A549 (cell line): ENCODE measurements around the gene TCEA2. TPM values are rescaled to one million over a fixed set of nuclear protein-coding genes. Genes with fewer than 3 reads are reported as not detected.
A peak's percentile ranks its signal among the peaks of the same experiment; 100 is the strongest.

Source experiments
- ATAC-seq, 2 experiments: fragments of 200-7000 bp in 1 of 2; fragments of >200 bp in 1 of 2; cut with Nextera tagmentation in 1 of 2; cut with Tn5 transposase in 1 of 2; 3 replicates each; pipeline versions ENCODE4 v1.8.0 to v1.9.1; 2018 to 2020; ENCODE audit warnings: mild to moderate bottlenecking in 1 of 2, moderate library complexity in 1 of 2
- CTCF ChIA-PET: fragments of 300-600 bp; sonication (Branson Sonifier 250); formaldehyde crosslinking; extraction: SDS; loops from one replicate; lab custom pipeline; 2021; ENCODE audit warnings: antibody characterized with exemption, inconsistent platforms; lab: Yijun Ruan, JAX
- POLR2A ChIA-PET: fragments of 350-600 bp; formaldehyde crosslinking; extraction: SDS; loops from one replicate; lab custom pipeline; 2021; ENCODE audit warnings: antibody characterized with exemption, inconsistent platforms; lab: Yijun Ruan, JAX
- DNase-seq, 2 experiments: peaks; one replicate each; pipeline versions ENCODE4 v3.0.0 to v3.0.0-alpha.2; 2011 to 2016; ENCODE audit warnings: low read depth in 1 of 2, low spot score in 1 of 2
- FAIRE-seq: peaks from 2 replicates; lab custom pipeline; 2011; peaks lifted over from hg19 to GRCh38; lab: Jason Lieb, UNC
- H3K27ac ChIP-seq, 2 experiments: fragments of >200 bp; sonication (Bioruptor Twin); formaldehyde crosslinking; 3 replicates each; pipeline ENCODE4 v1.5.1; 2016 to 2017
- H3K4me1 ChIP-seq: fragments of >200 bp; sonication (Bioruptor Twin); formaldehyde crosslinking; 3 replicates; pipeline ENCODE4 v1.6.1; 2016
- H3K4me2 ChIP-seq: fragments of >200 bp; sonication (Bioruptor Twin); formaldehyde crosslinking; 3 replicates; pipeline ENCODE4 v1.6.1; 2016
- H3K4me3 ChIP-seq: fragments of >200 bp; sonication (Bioruptor Twin); formaldehyde crosslinking; 3 replicates; pipeline ENCODE4 v1.5.1; 2016
- H3K9me3 ChIP-seq: fragments of >200 bp; sonication (Bioruptor Twin); formaldehyde crosslinking; 3 replicates; pipeline ENCODE4 v1.6.1; 2016
- BHLHE40 ChIP-seq: IDR thresholded peaks from 2 replicates; pipeline ENCODE4 v1.6.1; 2012; ENCODE audit warnings: low read depth, low read length, inconsistent platforms
- CHD2 ChIP-seq: fragments of 150-350 bp; IDR thresholded peaks from 2 replicates; pipeline ENCODE4 v1.6.1; 2014; ENCODE audit warnings: low read length; ENCODE audit not compliant: partially characterized antibody
- ESRRA ChIP-seq: fragments of 150-350 bp; IDR thresholded peaks from 2 replicates; pipeline ENCODE4 v1.6.1; 2014; ENCODE audit warnings: mild to moderate bottlenecking, low read length, borderline replicate concordance
- FOSB ChIP-seq: fragments of 250-450 bp; sonication (Bioruptor Pico); IDR thresholded peaks from 2 replicates; pipeline ENCODE4 v1.5.0; 2020; ENCODE audit warnings: mild to moderate bottlenecking, moderate library complexity
- FOXS1 ChIP-seq: fragments of 250-450 bp; sonication (Bioruptor Pico); IDR thresholded peaks from 2 replicates; pipeline ENCODE4 v1.5.0; 2020; ENCODE audit warnings: mild to moderate bottlenecking, moderate library complexity
- HDAC2 ChIP-seq: fragments of 200-600 bp; sonication (generic); IDR thresholded peaks from 2 replicates; pipeline ENCODE4 v1.6.1; 2016
- HOXA7 ChIP-seq: fragments of 250-450 bp; sonication (Bioruptor Pico); IDR thresholded peaks from 2 replicates; pipeline ENCODE4 v1.5.0; 2020; ENCODE audit warnings: mild to moderate bottlenecking, moderate library complexity
- JUNB ChIP-seq: fragments of >200 bp; sonication (Bioruptor Twin); formaldehyde crosslinking; IDR thresholded peaks from 2 replicates; pipeline ENCODE4 v1.6.1; 2016
- KDM1A ChIP-seq: fragments of 200-600 bp; sonication (generic); IDR thresholded peaks from 2 replicates; pipeline ENCODE4 v1.6.1; 2016; ENCODE audit warnings: low read depth, mild to moderate bottlenecking
- PHF8 ChIP-seq: fragments of 200-600 bp; sonication (generic); IDR thresholded peaks from 2 replicates; pipeline ENCODE4 v1.6.1; 2016; ENCODE audit warnings: low read depth, mild to moderate bottlenecking, antibody characterized with exemption, moderate library complexity, borderline replicate concordance
- POLR2A ChIP-seq: IDR thresholded peaks from 2 replicates; pipeline ENCODE4 v1.6.1; 2012; ENCODE audit warnings: mild to moderate bottlenecking, low read length
- RAD21 ChIP-seq, 2 experiments: fragments of >200 bp in 1 of 2; sonication (Bioruptor Twin) in 1 of 2; formaldehyde crosslinking in 1 of 2; IDR thresholded peaks in 1 of 2; conservative IDR thresholded peaks in 1 of 2; 2 replicates in 1 of 2; 3 replicates in 1 of 2; pipeline ENCODE4 v1.6.1; 2012 to 2018; ENCODE audit warnings: inconsistent platforms in 1 of 2
- RARB ChIP-seq: fragments of 250-450 bp; sonication (Bioruptor Pico); IDR thresholded peaks from 2 replicates; pipeline ENCODE4 v1.8.0; 2021; ENCODE audit warnings: mild to moderate bottlenecking, moderate library complexity
- RCOR1 ChIP-seq: fragments of 150-350 bp; IDR thresholded peaks from 2 replicates; pipeline ENCODE4 v1.6.1; 2014; ENCODE audit warnings: antibody characterized with exemption, low read length, low read depth
- REST ChIP-seq: fragments of 200-600 bp; sonication (generic); IDR thresholded peaks from 2 replicates; pipeline ENCODE4 v1.6.1; 2016; ENCODE audit warnings: antibody characterized with exemption, mild to moderate bottlenecking, moderate library complexity
- RFX5 ChIP-seq: fragments of 450-650 bp; IDR thresholded peaks from 2 replicates; pipeline ENCODE4 v1.7.1; 2014; ENCODE audit warnings: antibody characterized with exemption, mild to moderate bottlenecking, moderate library complexity
- USF2 ChIP-seq: fragments of 450-650 bp; IDR thresholded peaks from 2 replicates; pipeline ENCODE4 v1.6.1; 2014; ENCODE audit warnings: antibody characterized with exemption
- ZC3H11A ChIP-seq: fragments of 450-650 bp; IDR thresholded peaks from 2 replicates; pipeline ENCODE4 v1.6.1; 2014; ENCODE audit warnings: antibody characterized with exemption, mild to moderate bottlenecking
- ZFP36 ChIP-seq: fragments of 450-650 bp; IDR thresholded peaks from 2 replicates; pipeline ENCODE4 v1.6.1; 2014; ENCODE audit warnings: borderline replicate concordance; ENCODE audit not compliant: partially characterized antibody
- ZSCAN20 ChIP-seq: fragments of 250-450 bp; sonication (Bioruptor Pico); IDR thresholded peaks from 2 replicates; pipeline ENCODE4 v1.8.0; 2022; ENCODE audit warnings: mild to moderate bottlenecking, moderate library complexity
- WGBS: methylation state at CpG from one replicate; pipeline ENCODE4 v1.1.6; 2017; ENCODE audit errors: missing lambda C conversion rate; 5-methylcytosine and 5-hydroxymethylcytosine counted together
- polyA plus RNA-seq, 4 experiments: library from polyadenylated mRNA; depleted of rRNA in 3 of 4; stranded (reverse); fragments of >200 nt; fragmentation: RNase III in 1 of 4; extraction: RNeasy Plus Mini Kit Qiagen cat#74134 plus additional on column Dnase treatment in 1 of 4; gene quantifications; 2 replicates in 3 of 4; 3 replicates in 1 of 4; pipeline ENCODE4 v1.2.3, GENCODE V29; 2011 to 2017
- TF ChIP-seq, protein P1 (sequence below): fragments of >200 bp; sonication (Bioruptor Twin); formaldehyde crosslinking; IDR thresholded peaks from 3 replicates; pipeline ENCODE4 v1.5.1; 2016

Gene TCEA2
- polyA plus RNA-seq, 2 of the 4 experiments (the other 2 are of a cell fraction), result 11.2 to 29.8 TPM

GRCh38 chr20:64119301-64119680 is 56.3 kb downstream of the TCEA2 start:
- Histone ChIP-seq H3K9me3 (peaks cover 2% of the 10 kb centered on the region; the same call in 1 of the 3 replicates), H3K4me2 (no peak overlapping the region), H3K4me3 (no peak overlapping the region), H3K27ac (no peak overlapping the region), H3K4me1 (no peaks in the 10 kb centered on the region)
- POLR2A ChIA-PET, result no interaction called here
- DNase-seq, result peak in 1 of 2 experiments; percentile 48
- TF ChIP-seq RCOR1 (no peak), ZSCAN20 (CRISPR knock-in tag) (no peak), ZFP36 (no peak), RARB (CRISPR knock-in tag) (no peak), ESRRA (no peak)
- FAIRE-seq, result no peak
- 74% methylated on average over 8 of the region's 8 CpGs for WGBS
- CTCF ChIA-PET, result interaction anchor here (0.8 to 5.8 kb wide), 20 partner anchors 10 to 581 kb away, joined by 3 to 121 read pairs (median 8); partner anchors contain the start of genes LKAAEAR1, NPBWR2, OPRL1 and PTK6
- peak; percentile 21 to 43; a peak in 3 of 6 replicates for ATAC-seq

DNA sequence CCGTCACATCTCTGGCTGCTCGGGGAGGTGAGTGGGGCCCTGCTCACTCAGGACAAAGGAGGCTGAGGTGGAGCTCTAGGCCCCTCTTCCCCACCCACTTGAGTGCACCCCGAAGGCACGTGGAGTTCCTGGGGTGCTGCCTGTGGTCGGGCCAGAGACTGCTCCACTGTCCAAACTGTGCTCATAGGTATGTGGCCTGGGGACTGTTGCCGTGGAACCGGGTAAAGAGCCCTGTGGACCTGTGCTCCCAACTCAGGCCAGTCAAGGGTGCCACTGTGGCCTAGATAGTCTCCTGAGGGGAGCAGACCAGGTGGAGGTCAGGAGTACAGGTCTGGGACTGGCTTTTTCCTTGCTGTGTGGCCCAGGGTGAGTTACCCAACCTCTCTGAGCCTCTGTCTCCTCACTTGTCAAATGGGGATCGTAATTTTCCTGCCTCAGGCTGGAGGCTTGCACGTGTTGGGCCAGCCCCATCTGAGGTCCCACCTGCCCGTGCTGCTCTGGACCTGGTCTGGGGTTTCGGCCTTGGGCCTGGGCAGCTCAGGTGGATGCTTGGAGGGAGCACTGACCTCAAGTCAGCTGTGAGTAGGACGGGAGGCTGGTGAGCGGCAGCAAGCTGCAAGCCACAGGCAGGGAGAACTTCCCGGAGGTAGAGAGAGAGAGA is 56.8 kb downstream of the TCEA2 start:
- 56% methylated on average over 10 of the region's 14 CpGs for WGBS
- no peak for TF ChIP-seq RARB (CRISPR knock-in tag)
- peak; percentile 66 for TF ChIP-seq ZFP36
- no peak for TF ChIP-seq BHLHE40
- TF ChIP-seq ZSCAN20 (CRISPR knock-in tag), result no peak
- no peak for TF ChIP-seq USF2
- no peak for TF ChIP-seq ZC3H11A
- 0 out of 2 replicates have a peak, but pooled peaks have one; percentile 61 for TF ChIP-seq KDM1A
- TF ChIP-seq JUNB, result no peak
- TF ChIP-seq HDAC2, result no peak
- no peak for TF ChIP-seq REST
- no peak for FAIRE-seq
- ChIA-PET POLR2A (no interaction called here), CTCF (interaction anchor here (0.5 to 5.8 kb wide), 38 partner anchors 9 to 582 kb away, joined by 3 to 121 read pairs (median 6); partner anchors contain the start of genes LKAAEAR1, NPBWR2, OPRL1 and PRPF6)
- H3K4me3 ChIP-seq, result no peak overlapping the region
- ATAC-seq, result peak; percentile 16 to 39; a peak in 4 of 6 replicates
- no peak for DNase-seq
- peaks cover 2% of the 10 kb centered on the region; the same call in 1 of the 3 replicates for H3K9me3 ChIP-seq
- H3K4me2 ChIP-seq, result 0 out of 3 replicates have a peak overlapping the region, but pooled peaks have one; percentile 46
- H3K27ac ChIP-seq, result no peak overlapping the region
- H3K4me1 ChIP-seq, result no peaks in the 10 kb centered on the region

- ATAC-seq, result no peak
- no peak for DNase-seq
- ChIA-PET CTCF (interaction anchor here (0.8 to 5.8 kb wide), 25 partner anchors 12 to 1144 kb away, joined by 3 to 121 read pairs (median 9); partner anchors contain the start of genes LKAAEAR1, NPBWR2, OPRL1 and PRPF6), POLR2A (no interaction called here)
- no peak for FAIRE-seq
- no peak overlapping the region for H3K27ac ChIP-seq
- peaks cover 2% of the 10 kb centered on the region; the same call in 1 of the 3 replicates for H3K9me3 ChIP-seq
- H3K4me3 ChIP-seq, result no peak overlapping the region
- H3K4me1 ChIP-seq, result no peaks in the 10 kb centered on the region
- H3K4me2 ChIP-seq, result no peak overlapping the region
- WGBS, result 49% methylated on average over 12 of the region's 12 CpGs
- no peak for TF ChIP-seq RARB (CRISPR knock-in tag)
- TF ChIP-seq RCOR1, result no peak
- TF ChIP-seq RAD21 (conservative IDR thresholded peaks at IDR 0.05 in 1 of 2, IDR thresholded peaks at IDR 0.05 in 1 of 2), result no peak
- no peak for TF ChIP-seq KDM1A
- TF ChIP-seq RFX5, result no peak
- no peak for TF ChIP-seq REST
- no peak for TF ChIP-seq CHD2
- TF ChIP-seq HOXA7, result no peak
- TF ChIP-seq PHF8, result no peak
- TF ChIP-seq, protein P1, sequence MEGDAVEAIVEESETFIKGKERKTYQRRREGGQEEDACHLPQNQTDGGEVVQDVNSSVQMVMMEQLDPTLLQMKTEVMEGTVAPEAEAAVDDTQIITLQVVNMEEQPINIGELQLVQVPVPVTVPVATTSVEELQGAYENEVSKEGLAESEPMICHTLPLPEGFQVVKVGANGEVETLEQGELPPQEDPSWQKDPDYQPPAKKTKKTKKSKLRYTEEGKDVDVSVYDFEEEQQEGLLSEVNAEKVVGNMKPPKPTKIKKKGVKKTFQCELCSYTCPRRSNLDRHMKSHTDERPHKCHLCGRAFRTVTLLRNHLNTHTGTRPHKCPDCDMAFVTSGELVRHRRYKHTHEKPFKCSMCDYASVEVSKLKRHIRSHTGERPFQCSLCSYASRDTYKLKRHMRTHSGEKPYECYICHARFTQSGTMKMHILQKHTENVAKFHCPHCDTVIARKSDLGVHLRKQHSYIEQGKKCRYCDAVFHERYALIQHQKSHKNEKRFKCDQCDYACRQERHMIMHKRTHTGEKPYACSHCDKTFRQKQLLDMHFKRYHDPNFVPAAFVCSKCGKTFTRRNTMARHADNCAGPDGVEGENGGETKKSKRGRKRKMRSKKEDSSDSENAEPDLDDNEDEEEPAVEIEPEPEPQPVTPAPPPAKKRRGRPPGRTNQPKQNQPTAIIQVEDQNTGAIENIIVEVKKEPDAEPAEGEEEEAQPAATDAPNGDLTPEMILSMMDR, result no peak
- TF ChIP-seq FOXS1 (CRISPR knock-in tag), result no peak
- TF ChIP-seq FOSB (CRISPR knock-in tag), result no peak
- TF ChIP-seq POLR2A, result no peak
Measured at GRCh38 chr20:64121586-64121985, 58.6 kb downstream of the TCEA2 start.
